Measurements from ENCODE around the gene ENGASE. TPM values are rescaled to one million over a fixed set of nuclear protein-coding genes. Genes with fewer than 3 reads are reported as not detected.

The ENGASE gene
- total RNA-seq, 1 donor from 2014 or later = 31.5 TPM

- Histone ChIP-seq H3K9me3 (replicated peaks) (no peaks in the 10 kb centered on the region), H3K27me3 (ENCODE audit: low read depth) (no peaks in the 10 kb centered on the region), H3K27ac (replicated peaks) (peak overlapping the region; percentile 95), H3K36me3 (peaks cover 37% of the 10 kb centered on the region), H3K4me1 (peaks cover 34% of the 10 kb centered on the region), H3K4me3 (peak overlapping the region; percentile 92)
- intact Hi-C loops (cut with micrococcal nuclease) = no loop called here
- no peak for TF ChIP-seq CTCF (IDR thresholded peaks at IDR 0.05; ENCODE audit: borderline replicate concordance)
- no peak for DNase-seq
Measured at GRCh38 chr17:79075861-79076406, 1.3 kb downstream of the ENGASE start.

GRCh38 chr17:79077587-79077986 is 3.0 kb downstream of the ENGASE start:
- DNase-seq = no peak
- Histone ChIP-seq H3K36me3 (peaks cover 52% of the 10 kb centered on the region), H3K9me3 (replicated peaks) (no peaks in the 10 kb centered on the region), H3K4me1 (peaks cover 46% of the 10 kb centered on the region), H3K27me3 (ENCODE audit: low read depth) (no peaks in the 10 kb centered on the region), H3K4me3 (no peak overlapping the region), H3K27ac (replicated peaks) (no peak overlapping the region)
- intact Hi-C loops (cut with micrococcal nuclease) = no loop called here
- no peak for TF ChIP-seq CTCF (IDR thresholded peaks at IDR 0.05; ENCODE audit: borderline replicate concordance)

GRCh38 chr17:79078476-79079190 is 4.0 kb downstream of the ENGASE start:
- Histone ChIP-seq H3K9me3 (replicated peaks) (no peaks in the 10 kb centered on the region), H3K27ac (replicated peaks) (no peak overlapping the region), H3K27me3 (ENCODE audit: low read depth) (no peaks in the 10 kb centered on the region), H3K4me1 (peaks cover 57% of the 10 kb centered on the region), H3K36me3 (peaks cover 62% of the 10 kb centered on the region), H3K4me3 (no peak overlapping the region)
- intact Hi-C loops (cut with micrococcal nuclease) = no loop called here
- DNase-seq = no peak
- no peak for TF ChIP-seq CTCF (IDR thresholded peaks at IDR 0.05; ENCODE audit: borderline replicate concordance)

GRCh38 chr17:79079421-79080200 is 5.0 kb downstream of the ENGASE start:
- no peak for DNase-seq
- intact Hi-C loops (cut with micrococcal nuclease) = no loop called here
- Histone ChIP-seq H3K4me3 (no peak overlapping the region), H3K27me3 (ENCODE audit: low read depth) (no peaks in the 10 kb centered on the region), H3K27ac (replicated peaks) (no peak overlapping the region), H3K36me3 (peaks cover 72% of the 10 kb centered on the region), H3K4me1 (peaks cover 60% of the 10 kb centered on the region), H3K9me3 (replicated peaks) (no peaks in the 10 kb centered on the region)
- TF ChIP-seq CTCF (IDR thresholded peaks at IDR 0.05; ENCODE audit: borderline replicate concordance) = no peak

GRCh38 chr17:79080349-79080748 is 5.7 kb downstream of the ENGASE start:
- no peak for DNase-seq
- H3K27me3 ChIP-seq (ENCODE audit: low read depth) = no peaks in the 10 kb centered on the region
- H3K4me3 ChIP-seq = no peak overlapping the region
- H3K27ac ChIP-seq (replicated peaks) = no peak overlapping the region
- TF ChIP-seq CTCF (IDR thresholded peaks at IDR 0.05; ENCODE audit: borderline replicate concordance) = no peak
- H3K4me1 ChIP-seq = peaks cover 54% of the 10 kb centered on the region
- intact Hi-C loops (cut with micrococcal nuclease) = no loop called here
- peaks cover 79% of the 10 kb centered on the region for H3K36me3 ChIP-seq
- no peaks in the 10 kb centered on the region for H3K9me3 ChIP-seq (replicated peaks)

Data from left ventricle myocardium inferior (tissue), 1 donor.